GM13977 (cell line): ENCODE measurements around the gene NTN3.
A peak's percentile ranks its signal among the peaks of the same experiment; 100 is the strongest.
"Not testable (repeated sequence)": the region's sequence is repeated elsewhere in the genome, so short reads cannot be mapped to it uniquely, and the experiment has no call there.

Experiments used
- DNase-seq: peaks from one replicate; pipeline ENCODE4 v3.0.0; 2012; ENCODE audit warnings: low spot score
- CTCF ChIP-seq: IDR thresholded peaks from 2 replicates; pipeline ENCODE4 v1.5.1; 2012; ENCODE audit warnings: mild to moderate bottlenecking, control low read depth; ENCODE audit not compliant: insufficient read depth; ENCODE audit errors: extremely low read depth, missing control alignments
- in situ Hi-C: fragments of 300-500 bp; cut with MboI; formaldehyde crosslinking; loops from one replicate; pipeline ENCODE4 v1.12.0; 2022; ENCODE audit warnings: low sequenced_read_pairs, low pct_unique_long_range_greater_than_20kb, mixed read lengths, inconsistent platforms; ENCODE audit not compliant: unreplicated experiment

NTN3 gene

GRCh38 chr16:2432286-2432685, 38.8 kb upstream of the NTN3 start:
- TF ChIP-seq CTCF: peak; percentile 24
- in situ Hi-C loops: no loop called here
- DNase-seq: no peak

GRCh38 chr16:2432801-2433505, 38.1 kb upstream of the NTN3 start:
- in situ Hi-C loops: no loop called here
- TF ChIP-seq CTCF: no peak
- DNase-seq: no peak

GRCh38 chr16:2435236-2435635, 35.9 kb upstream of the NTN3 start:
- in situ Hi-C loops: not testable (repeated sequence)

GRCh38 chr16:2436110-2436509, 35.0 kb upstream of the NTN3 start:
- DNase-seq: no peak
- TF ChIP-seq CTCF: no peak
- in situ Hi-C loops: no loop called here

More at GRCh38 chr16:2435236-2435635, 35.9 kb upstream of the NTN3 start:
- not testable (repeated sequence) for DNase-seq

- in situ Hi-C loops: no loop called here
- no peak for TF ChIP-seq CTCF
- no peak for DNase-seq
These were observed 33.9 kb upstream of the NTN3 start for GRCh38 chr16:2437032-2437790.

GRCh38 chr16:2438121-2438520, 33.0 kb upstream of the NTN3 start:
- in situ Hi-C loops: no loop called here
- no peak for DNase-seq
- TF ChIP-seq CTCF: no peak

- TF ChIP-seq CTCF: no peak
- in situ Hi-C loops: no loop called here
- no peak for DNase-seq
These were observed 31.5 kb upstream of the NTN3 start for GRCh38 chr16:2439598-2439997.

- not testable (repeated sequence) for DNase-seq
- in situ Hi-C loops: loop anchor here (10.0 kb wide), 1 partner anchor 54 kb away; no protein-coding TSS in a partner anchor
These were observed 29.8 kb upstream of the NTN3 start for GRCh38 chr16:2441143-2441804.
